22Rv1 (cell line): ENCODE results near the gene VTI1A.
"Not testable (repeated sequence)": the region's sequence is repeated elsewhere in the genome, so short reads cannot be mapped to it uniquely, and the experiment has no call there.

Experiments used
- ZFX ChIP-seq: fragments of 450-650 bp; IDR thresholded peaks from 2 replicates; pipeline ENCODE4 v1.6.1; 2017; ENCODE audit warnings: antibody characterized with exemption, borderline replicate concordance
- TF ChIP-seq, protein P1 (sequence below): fragments of 450-650 bp; IDR thresholded peaks from 2 replicates; pipeline ENCODE4 v1.5.1; 2017; ENCODE audit warnings: mild to moderate bottlenecking

DNA sequence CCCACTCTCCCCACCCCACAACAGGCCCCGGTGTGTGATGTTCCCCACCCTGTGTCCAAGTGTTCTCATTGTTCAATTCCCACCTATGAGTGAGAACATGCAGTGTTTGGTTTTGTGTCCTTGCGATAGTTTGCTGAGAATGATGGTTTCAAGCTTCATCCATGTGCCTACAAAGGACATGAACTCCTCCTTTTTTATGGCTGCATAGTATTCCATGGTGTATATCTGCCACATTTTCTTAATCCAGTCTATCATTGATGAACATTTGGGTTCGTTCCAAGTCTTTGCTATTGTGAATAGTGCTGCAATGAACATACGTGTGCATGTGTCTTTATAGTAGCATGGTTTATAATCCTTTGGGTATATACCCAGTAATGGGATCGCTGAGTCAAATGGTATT is 95.8 kb downstream of the VTI1A start:
- TF ChIP-seq, protein P1, sequence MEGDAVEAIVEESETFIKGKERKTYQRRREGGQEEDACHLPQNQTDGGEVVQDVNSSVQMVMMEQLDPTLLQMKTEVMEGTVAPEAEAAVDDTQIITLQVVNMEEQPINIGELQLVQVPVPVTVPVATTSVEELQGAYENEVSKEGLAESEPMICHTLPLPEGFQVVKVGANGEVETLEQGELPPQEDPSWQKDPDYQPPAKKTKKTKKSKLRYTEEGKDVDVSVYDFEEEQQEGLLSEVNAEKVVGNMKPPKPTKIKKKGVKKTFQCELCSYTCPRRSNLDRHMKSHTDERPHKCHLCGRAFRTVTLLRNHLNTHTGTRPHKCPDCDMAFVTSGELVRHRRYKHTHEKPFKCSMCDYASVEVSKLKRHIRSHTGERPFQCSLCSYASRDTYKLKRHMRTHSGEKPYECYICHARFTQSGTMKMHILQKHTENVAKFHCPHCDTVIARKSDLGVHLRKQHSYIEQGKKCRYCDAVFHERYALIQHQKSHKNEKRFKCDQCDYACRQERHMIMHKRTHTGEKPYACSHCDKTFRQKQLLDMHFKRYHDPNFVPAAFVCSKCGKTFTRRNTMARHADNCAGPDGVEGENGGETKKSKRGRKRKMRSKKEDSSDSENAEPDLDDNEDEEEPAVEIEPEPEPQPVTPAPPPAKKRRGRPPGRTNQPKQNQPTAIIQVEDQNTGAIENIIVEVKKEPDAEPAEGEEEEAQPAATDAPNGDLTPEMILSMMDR: not testable (repeated sequence)
- not testable (repeated sequence) for TF ChIP-seq ZFX
